Measurements from ENCODE around the gene DPEP1. TPM values are rescaled to one million over a fixed set of nuclear protein-coding genes. Genes with fewer than 3 reads are reported as not detected.
"Not testable (repeated sequence)": the region's sequence is repeated elsewhere in the genome, so short reads cannot be mapped to it uniquely, and the experiment has no call there.

Gene DPEP1
- total RNA-seq, 1 donor from 2014 or later = 2.4 TPM

DNA sequence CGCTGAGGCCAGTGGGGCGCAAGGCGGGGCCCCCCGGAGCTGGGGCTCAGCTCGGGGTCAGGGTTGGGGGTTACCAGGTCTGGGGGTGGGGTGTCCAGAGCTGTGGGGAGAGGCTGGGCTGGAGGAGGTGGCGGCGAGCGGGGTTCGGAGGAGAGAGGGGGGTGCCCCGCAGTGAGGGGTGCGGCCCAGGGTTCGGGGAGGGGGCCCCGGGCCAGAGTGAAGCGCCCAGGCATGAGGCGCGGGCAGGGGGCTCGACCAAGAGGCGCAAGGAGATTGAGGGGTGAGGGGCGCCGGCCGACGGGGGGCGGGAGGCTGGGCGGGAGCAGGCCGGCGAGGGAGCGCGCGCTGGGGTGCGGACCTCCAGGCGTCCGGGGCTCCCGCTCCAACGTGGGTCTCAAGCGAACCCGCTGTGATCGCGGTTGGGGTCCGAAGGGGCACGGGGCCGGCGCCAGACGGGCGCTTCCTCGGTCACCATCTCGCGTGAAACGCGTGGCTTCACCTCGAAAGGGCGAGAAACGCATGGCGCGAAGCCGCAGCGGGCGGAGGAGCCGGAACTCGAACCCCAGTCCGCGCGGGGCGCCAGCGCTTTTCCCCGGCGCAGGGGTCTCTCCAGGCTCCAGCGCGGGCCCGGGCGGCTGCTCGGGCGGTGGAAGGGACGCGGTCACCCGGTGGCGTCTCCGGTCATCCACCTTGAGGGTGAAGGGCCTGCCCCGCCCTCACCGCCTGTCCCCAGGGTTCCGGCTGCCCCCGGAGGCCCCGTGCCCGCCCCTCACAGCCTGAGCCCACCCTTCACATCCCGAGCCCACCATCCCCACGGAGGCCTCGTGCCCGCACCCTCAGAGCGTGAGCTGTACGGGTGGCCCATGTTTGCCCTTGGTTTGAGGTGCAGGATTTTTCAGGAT, 37.0 kb upstream of the DPEP1 start:
- FAIRE-seq (no peak), DNase-seq (ENCODE audit: low spot score in 2 of 2) (no peak)

DNA sequence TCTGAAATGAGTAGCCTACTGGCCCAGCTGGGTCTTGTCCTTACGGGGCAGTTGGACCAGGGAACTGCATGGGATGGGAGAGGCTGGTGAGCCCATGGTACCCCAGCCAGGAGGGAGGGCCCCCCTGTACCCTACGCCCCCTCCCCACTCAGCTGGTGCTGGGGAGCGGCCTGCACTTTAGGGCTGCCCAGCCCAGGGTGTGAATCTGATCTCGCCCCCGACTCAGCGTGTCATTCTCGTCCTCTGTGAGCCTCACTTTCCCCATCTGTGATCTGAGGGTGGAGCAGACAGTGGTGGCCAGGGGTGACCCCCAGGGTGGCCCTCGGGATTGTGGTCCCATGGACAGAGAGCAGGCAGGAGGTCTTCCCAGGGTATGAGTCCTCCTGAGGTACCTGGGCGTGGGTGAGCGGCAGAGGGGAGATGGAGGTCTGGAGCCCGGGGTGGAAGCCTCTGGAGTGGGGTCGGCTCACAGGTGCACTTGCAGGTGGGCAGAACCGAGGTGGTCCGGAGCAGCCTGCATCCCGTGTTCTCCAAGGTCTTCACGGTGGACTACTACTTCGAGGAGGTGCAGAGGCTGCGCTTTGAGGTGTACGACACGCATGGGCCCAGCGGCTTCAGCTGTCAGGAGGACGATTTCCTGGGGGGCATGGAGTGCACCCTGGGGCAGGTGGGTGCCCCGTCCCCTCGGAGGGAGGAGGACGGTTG, 36.2 kb upstream of the DPEP1 start:
- DNase-seq (ENCODE audit: low spot score in 2 of 2) = no peak
- FAIRE-seq = no peak

- FAIRE-seq = no peak
- DNase-seq (ENCODE audit: low spot score in 2 of 2) = no peak
Measured at GRCh38 chr16:89579351-89579750, 34.1 kb upstream of the DPEP1 start.

DNA sequence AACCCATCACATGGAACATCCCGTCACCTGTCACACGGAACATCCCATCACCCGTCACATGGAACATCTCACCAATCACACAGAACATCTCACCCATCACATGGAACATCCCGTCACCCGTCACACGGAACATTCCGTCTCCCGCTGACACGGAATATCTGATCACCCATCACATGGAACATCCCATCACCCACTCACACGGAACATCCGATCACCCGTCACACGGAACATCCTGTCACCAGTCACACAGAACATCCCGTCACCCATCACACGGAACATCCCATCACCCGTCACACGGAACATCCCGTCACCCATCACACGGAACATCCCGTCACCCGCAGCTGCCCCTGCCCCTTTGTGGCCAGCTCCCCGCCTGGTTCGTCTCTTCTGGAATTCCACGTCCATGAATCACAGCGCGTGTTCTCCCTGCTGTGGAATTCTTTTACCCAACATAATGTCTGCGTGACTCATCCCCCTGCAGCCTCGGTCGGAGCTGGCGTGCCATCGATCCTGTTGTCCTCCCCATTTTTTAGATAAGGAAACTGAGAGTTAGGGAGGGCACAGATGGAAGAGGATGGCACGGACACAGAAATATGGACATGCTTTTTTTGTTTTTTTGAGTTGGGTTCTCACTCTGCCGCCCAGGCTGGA, 32.3 kb upstream of the DPEP1 start:
- DNase-seq (ENCODE audit: low spot score in 2 of 2) (no peak), FAIRE-seq (no peak)

GRCh38 chr16:89581861-89582563, 31.4 kb upstream of the DPEP1 start:
- FAIRE-seq = no peak
- no peak for DNase-seq (ENCODE audit: low spot score in 2 of 2)

GRCh38 chr16:89582614-89583196, 30.7 kb upstream of the DPEP1 start:
- no peak for FAIRE-seq

DNA sequence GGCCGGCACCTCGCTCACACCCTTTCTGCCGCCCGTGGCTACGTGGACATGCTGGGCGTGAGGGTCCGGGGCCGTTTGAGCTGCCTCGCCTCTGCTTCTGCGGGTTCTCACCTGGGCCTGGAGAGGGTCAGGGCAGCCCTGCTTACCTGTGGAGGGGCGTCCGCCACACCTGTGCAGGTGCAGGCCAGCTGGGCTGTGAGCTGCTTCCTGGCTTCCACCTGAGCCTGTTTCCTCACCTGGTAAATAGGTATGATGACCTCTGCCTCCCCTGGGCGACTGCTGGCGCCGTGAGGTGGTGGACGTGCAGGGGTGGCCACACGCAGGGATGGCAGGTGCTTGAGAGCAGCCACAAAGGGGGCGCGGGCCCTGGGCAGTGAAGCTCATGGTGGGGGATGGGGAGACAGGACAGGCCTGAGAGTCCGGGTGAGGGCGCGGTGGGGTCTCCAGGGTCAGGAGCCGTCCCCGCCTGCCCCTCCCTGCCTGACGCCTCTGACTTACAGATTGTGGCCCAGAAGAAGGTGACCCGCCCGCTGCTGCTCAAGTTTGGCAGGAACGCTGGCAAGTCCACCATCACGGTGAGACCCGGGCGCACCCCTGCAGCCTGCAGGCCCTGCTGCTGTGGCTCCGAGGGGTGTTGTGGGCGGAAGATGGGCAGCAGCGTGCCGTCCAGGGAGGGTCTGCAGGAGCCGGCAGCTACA, 30.1 kb upstream of the DPEP1 start:
- no peak for DNase-seq (ENCODE audit: low spot score in 2 of 2)
- no peak for FAIRE-seq

More at GRCh38 chr16:89582614-89583196, 30.7 kb upstream of the DPEP1 start:
- no peak for DNase-seq (ENCODE audit: low spot score in 2 of 2)

- FAIRE-seq (no peak), DNase-seq (ENCODE audit: low spot score in 2 of 2) (no peak)
Measured at GRCh38 chr16:89583895-89584644, 29.4 kb upstream of the DPEP1 start.

GRCh38 chr16:89584768-89585549, 28.5 kb upstream of the DPEP1 start:
- FAIRE-seq (no peak), DNase-seq (ENCODE audit: low spot score in 2 of 2) (no peak)

DNA sequence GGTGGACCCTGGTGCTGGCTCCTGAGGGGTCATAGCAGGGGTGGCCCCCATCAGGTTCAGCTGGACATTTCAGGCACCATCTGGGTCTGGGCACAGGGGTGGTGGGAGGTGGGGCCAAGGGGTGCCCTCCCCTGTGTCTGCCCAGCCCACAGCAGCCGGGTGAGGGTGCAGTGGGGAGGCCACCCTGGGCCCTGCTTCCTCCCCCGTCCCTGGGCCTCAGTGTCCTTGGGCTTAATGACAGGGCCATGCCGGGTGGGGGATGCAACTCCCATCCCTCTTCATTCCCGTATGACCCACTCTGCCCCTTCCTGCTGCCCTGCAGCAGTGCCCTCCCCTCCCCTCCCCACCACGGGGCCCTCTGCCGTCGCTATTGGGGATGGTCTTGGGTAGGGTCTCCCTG, 27.2 kb upstream of the DPEP1 start:
- DNase-seq (ENCODE audit: low spot score in 2 of 2) = no peak
- FAIRE-seq = no peak

DNA sequence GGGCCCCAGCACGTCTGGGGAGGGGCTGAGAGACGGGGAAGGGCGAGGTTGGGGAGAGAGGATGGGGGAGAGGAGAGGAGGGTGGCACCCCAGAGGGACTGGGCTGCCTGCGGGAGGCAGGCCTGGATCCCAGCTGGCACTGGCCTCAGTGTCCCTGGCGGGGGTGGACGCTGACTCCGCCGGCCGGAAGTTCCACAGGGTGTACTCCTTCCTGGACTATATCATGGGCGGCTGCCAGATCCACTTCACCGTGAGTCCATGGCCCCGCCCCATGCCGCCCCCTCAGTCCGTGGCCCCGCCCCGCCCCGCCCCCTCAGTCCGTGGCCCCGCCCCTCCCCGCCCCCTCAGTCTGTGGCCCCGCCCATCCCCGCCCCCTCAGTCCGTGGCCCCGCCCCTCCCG, 26.6 kb upstream of the DPEP1 start:
- FAIRE-seq = no peak

GRCh38 chr16:89587676-89588075, 25.8 kb upstream of the DPEP1 start:
- not testable (repeated sequence) for FAIRE-seq; DNase-seq (ENCODE audit: low spot score in 2 of 2)

More for the DNA sequence above, 26.6 kb upstream of the DPEP1 start:
- DNase-seq (ENCODE audit: low spot score in 2 of 2) = no peak

- DNase-seq (ENCODE audit: low spot score in 2 of 2) = no peak
- no peak for FAIRE-seq
Measured at GRCh38 chr16:89588413-89589109, 24.9 kb upstream of the DPEP1 start.

DNA sequence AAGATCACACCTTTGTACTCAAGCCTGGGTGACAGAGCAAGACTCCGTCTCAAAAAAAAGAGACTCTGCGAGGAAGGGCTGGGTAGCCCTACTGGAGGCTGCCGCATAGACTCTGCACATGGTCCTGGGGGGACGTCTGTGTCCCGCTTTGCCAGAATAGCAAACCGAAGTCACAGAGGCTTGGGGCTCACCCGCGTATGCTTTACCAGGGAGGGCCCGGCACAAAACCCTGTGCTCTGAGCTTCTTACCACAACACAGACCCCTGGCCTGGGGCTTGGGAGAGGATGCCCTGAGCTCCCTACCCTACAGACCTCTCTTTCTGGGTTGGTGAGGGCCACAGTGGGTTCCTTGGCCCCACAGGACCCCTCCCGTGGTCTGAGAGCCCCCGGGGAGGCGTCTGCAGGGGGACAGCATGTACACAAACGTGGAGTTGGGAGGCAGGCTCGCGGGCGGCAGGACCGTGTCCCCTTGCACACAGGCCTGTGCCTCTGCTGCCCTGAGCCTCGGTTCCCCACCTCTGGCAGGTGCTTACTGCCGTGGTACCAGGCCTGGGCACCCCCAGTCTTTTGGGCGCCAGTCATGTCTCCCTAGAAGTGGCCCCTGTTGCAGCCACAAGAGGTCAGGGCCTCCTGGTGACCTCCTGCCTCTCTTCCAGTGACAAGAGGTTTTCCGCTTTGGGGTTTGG, 24.1 kb upstream of the DPEP1 start:
- FAIRE-seq = no peak
- no peak for DNase-seq (ENCODE audit: low spot score in 2 of 2)

- FAIRE-seq (no peak), DNase-seq (ENCODE audit: low spot score in 2 of 2) (no peak)
Measured at GRCh38 chr16:89593841-89594240, 19.6 kb upstream of the DPEP1 start.

DNA sequence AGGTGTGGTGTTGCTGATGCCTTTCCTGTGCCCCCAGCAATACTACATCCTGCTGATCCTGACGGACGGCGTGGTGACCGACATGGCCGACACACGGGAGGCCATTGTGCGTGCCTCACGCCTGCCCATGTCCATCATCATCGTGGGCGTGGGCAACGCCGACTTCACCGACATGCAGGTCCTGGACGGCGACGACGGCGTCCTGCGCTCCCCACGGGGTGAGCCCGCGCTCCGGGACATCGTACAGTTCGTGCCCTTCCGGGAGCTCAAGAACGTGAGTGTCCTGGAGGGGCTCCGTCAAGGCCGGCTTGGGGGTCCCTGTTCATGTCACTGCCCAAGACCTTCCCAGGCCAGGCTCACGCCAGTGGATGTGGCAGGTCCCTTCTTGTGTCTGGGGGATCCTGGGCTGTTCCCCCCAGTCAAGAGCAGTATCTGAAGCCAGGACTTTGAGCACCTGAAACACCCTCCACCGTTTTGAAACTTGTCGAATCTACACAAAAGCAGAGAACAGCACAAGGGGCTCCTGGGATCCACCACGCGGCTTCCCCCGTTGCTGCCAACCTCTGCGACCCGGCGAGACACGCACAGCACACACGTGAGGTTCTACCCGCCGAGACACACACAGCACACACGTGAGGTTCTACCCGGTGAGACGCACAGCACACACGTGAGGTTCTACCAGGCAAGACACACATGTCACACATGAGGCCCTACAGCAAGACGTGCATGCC, 17.9 kb upstream of the DPEP1 start:
- no peak for DNase-seq (ENCODE audit: low spot score in 2 of 2)
- FAIRE-seq = no peak

All from frontal cortex (tissue), 4 donors.